A673 (cell line): ENCODE results near the gene ICOSLG. TPM values are rescaled to one million over a fixed set of nuclear protein-coding genes. Genes with fewer than 3 reads are reported as not detected.

Source experiments
- BruUV-seq: library from RNA; stranded (reverse); fragments of 400-500 nt; replicated peaks from 2 replicates; lab custom pipeline; 2021; lab: Mats Ljungman, UMichigan
- CTCF ChIA-PET: fragments of 300-600 bp; sonication (Branson Sonifier 250); formaldehyde crosslinking; loops from one replicate; lab custom pipeline; 2022; ENCODE audit warnings: antibody characterized with exemption; lab: Charles Lee
- POLR2A ChIA-PET: fragments of 300-600 bp; sonication (Branson Sonifier 250); formaldehyde crosslinking; loops from one replicate; lab custom pipeline; 2022; ENCODE audit warnings: antibody characterized with exemption; ENCODE audit not compliant: low non-redundant PET; lab: Charles Lee
- DNase-seq: peaks from one replicate; pipeline ENCODE4 v3.0.0-alpha.2; 2015; ENCODE audit warnings: low spot score
- H3K27ac ChIP-seq: fragments of 200-600 bp; sonication (generic); 2 replicates; pipeline ENCODE4 v1.5.1; 2016; ENCODE audit warnings: mixed run types, low read depth, mild to moderate bottlenecking, mixed read lengths, antibody characterized with exemption, low read length; ENCODE audit not compliant: poor library complexity, severe bottlenecking
- H3K27me3 ChIP-seq: fragments of 200-600 bp; sonication (generic); replicated peaks from 2 replicates; pipeline ENCODE4 v1.6.1; 2017; ENCODE audit warnings: mixed run types, low read depth, mild to moderate bottlenecking, mixed read lengths, antibody characterized with exemption, low read length; ENCODE audit not compliant: insufficient read depth, poor library complexity
- H3K36me3 ChIP-seq: fragments of 200-600 bp; sonication (generic); 2 replicates; pipeline ENCODE4 v1.6.1; 2016; ENCODE audit warnings: mixed run types, mild to moderate bottlenecking, mixed read lengths, antibody characterized with exemption, low read length; ENCODE audit not compliant: insufficient read depth, poor library complexity, severe bottlenecking
- H3K4me1 ChIP-seq: fragments of 200-600 bp; sonication (generic); 2 replicates; pipeline ENCODE4 v1.6.1; 2017; ENCODE audit warnings: mixed run types, mild to moderate bottlenecking, mixed read lengths, antibody characterized with exemption, low read length; ENCODE audit not compliant: insufficient read depth, poor library complexity, severe bottlenecking
- H3K4me3 ChIP-seq: fragments of 200-600 bp; sonication (generic); 2 replicates; pipeline ENCODE4 v1.5.1; 2016; ENCODE audit warnings: low read depth, mixed run types, mild to moderate bottlenecking, mixed read lengths, low read length; ENCODE audit not compliant: poor library complexity, severe bottlenecking
- H3K9me3 ChIP-seq: fragments of 200-600 bp; sonication (generic); 2 replicates; pipeline ENCODE4 v1.6.1; 2016; ENCODE audit warnings: mixed run types, low read depth, mild to moderate bottlenecking, mixed read lengths, antibody characterized with exemption, low read length; ENCODE audit not compliant: poor library complexity, severe bottlenecking
- CTCF ChIP-seq: fragments of 300-800, 200-600 bp; sonication (generic); conservative IDR thresholded peaks from 2 replicates; pipeline ENCODE4 v1.5.1; 2017; ENCODE audit warnings: low read depth, mild to moderate bottlenecking, antibody characterized with exemption, low read length, moderate library complexity, mixed read lengths
- EZH2 ChIP-seq: fragments of 200-600 bp; sonication (generic); IDR thresholded peaks from 2 replicates; pipeline ENCODE4 v1.6.1; 2017; ENCODE audit warnings: borderline replicate concordance, low read depth, mild to moderate bottlenecking, mixed read lengths, antibody characterized with exemption, low read length; ENCODE audit not compliant: poor library complexity, severe bottlenecking
- intact Hi-C: fragments of 100-400 bp; cut with micrococcal nuclease; formaldehyde crosslinking; loops from one replicate; pipeline ENCODE4 v1.10.0; 2022; ENCODE audit not compliant: unreplicated experiment
- total RNA-seq: library from RNA; stranded (reverse); gene quantifications from 2 replicates; pipeline ENCODE4 v1.2.3, GENCODE V29; 2021

Gene ICOSLG
- total RNA-seq, 1 experiment from 2014 or later = 0.69 TPM

- ChIA-PET POLR2A (no interaction called here), CTCF (no interaction called here)
- H3K9me3 ChIP-seq = no peaks in the 10 kb centered on the region
- H3K4me1 ChIP-seq = no peaks in the 10 kb centered on the region
- peaks cover 16% of the 10 kb centered on the region for H3K27me3 ChIP-seq
- intact Hi-C loops = no loop called here
- no peaks in the 10 kb centered on the region for H3K36me3 ChIP-seq
- TF ChIP-seq CTCF (no peak), EZH2 (no peak)
- no peak for DNase-seq
- H3K27ac ChIP-seq = no peak overlapping the region
- BruUV-seq = no TSS peak
- no peak overlapping the region for H3K4me3 ChIP-seq
Observed at GRCh38 chr21:44281801-44282200, 41.1 kb upstream of the ICOSLG start.

- no peak for DNase-seq
- intact Hi-C loops = no loop called here
- POLR2A ChIA-PET = no interaction called here
- H3K4me3 ChIP-seq = no peak overlapping the region
- TF ChIP-seq CTCF = no peak
- no peak for TF ChIP-seq EZH2
- CTCF ChIA-PET = no interaction called here
- H3K27ac ChIP-seq = no peak overlapping the region
- H3K4me1 ChIP-seq = no peaks in the 10 kb centered on the region
- no peaks in the 10 kb centered on the region for H3K9me3 ChIP-seq
- no TSS peak for BruUV-seq
- H3K36me3 ChIP-seq = no peaks in the 10 kb centered on the region
- H3K27me3 ChIP-seq = no peaks in the 10 kb centered on the region
Observed at GRCh38 chr21:44279354-44280260, 38.9 kb upstream of the ICOSLG start.

GRCh38 chr21:44275041-44275440 lies 34.3 kb upstream of the ICOSLG start:
- Histone ChIP-seq H3K4me3 (no peak overlapping the region), H3K9me3 (no peaks in the 10 kb centered on the region), H3K36me3 (no peaks in the 10 kb centered on the region), H3K27ac (no peak overlapping the region), H3K4me1 (no peaks in the 10 kb centered on the region), H3K27me3 (no peaks in the 10 kb centered on the region)
- intact Hi-C loops = no loop called here
- no peak for DNase-seq
- POLR2A ChIA-PET = no interaction called here
- BruUV-seq = no TSS peak
- CTCF ChIA-PET = no interaction called here
- TF ChIP-seq EZH2 (no peak), CTCF (no peak)
